ENCODE data around the gene RNF227. TPM values are rescaled to one million over a fixed set of nuclear protein-coding genes. Genes with fewer than 3 reads are reported as not detected.

The RNF227 gene
- 1.4 to 1.8 TPM (median 1.5 TPM) in 5 replicates for total RNA-seq (2022; extraction: Qiagen RNA extraction)

GRCh38 chr17:7915611-7916384 is at the start of gene RNF227:
Gene RNF227, minus strand, starts transcription at chr17:7916289. Its CDS starts 94 bp downstream, at chr17:7916195.

GRCh38 chr17:7931709-7932482 is 15.8 kb upstream of the RNF227 start, which contains the start of the genes CNTROB and TRAPPC1:
Gene CNTROB, plus strand, starts transcription at chr17:7932206. Its CDS starts 874 bp downstream, at chr17:7933080.
Gene TRAPPC1, minus strand, starts transcription at chr17:7931946. Its CDS starts 117 bp downstream, at chr17:7931829.

GRCh38 chr17:7929158-7930023 is 13.3 kb upstream of the RNF227 start, which contains the start of gene KCNAB3:
Gene KCNAB3, minus strand, starts transcription at chr17:7929856. Its CDS starts 421 bp downstream, at chr17:7929435.

GRCh38 chr17:7888184-7888920 is 27.7 kb downstream of the RNF227 start, which contains the start of gene CHD3:
Gene CHD3, plus strand, starts transcription at chr17:7888789. Its CDS starts 212 bp downstream, at chr17:7889001.

Other genes with a start within 250 kb of the RNF227 start
- 42.0 to 45.0 TPM (median 44.1 TPM) in 5 replicates for gene TP53, start 228.8 kb downstream of the RNF227 start, total RNA-seq (2022; extraction: Qiagen RNA extraction)
- 31.4 to 42.9 TPM (median 39.7 TPM) in 5 replicates for gene WRAP53, start 227.8 kb downstream of the RNF227 start, total RNA-seq (2022; extraction: Qiagen RNA extraction)
- gene EFNB3, start 211.1 kb downstream of the RNF227 start, total RNA-seq (2022; extraction: Qiagen RNA extraction), result 1.2 to 1.6 TPM (median 1.3 TPM) in 5 replicates
- 0.02 to 0.05 TPM (median 0.03 TPM) in 5 replicates for gene DNAH2, start 198.5 kb downstream of the RNF227 start, total RNA-seq (2022; extraction: Qiagen RNA extraction)
- 11.9 to 15.7 TPM (median 13.1 TPM) in 5 replicates for gene KDM6B, start 82.1 kb downstream of the RNF227 start, total RNA-seq (2022; extraction: Qiagen RNA extraction)
- 0.20 to 0.89 TPM (median 0.71 TPM) in 5 replicates for gene TMEM88, start 61.2 kb downstream of the RNF227 start, total RNA-seq (2022; extraction: Qiagen RNA extraction)
- gene NAA38, start 58.7 kb downstream of the RNF227 start, total RNA-seq (2022; extraction: Qiagen RNA extraction), result 161 to 242 TPM (median 226 TPM) in 5 replicates
- 17.9 to 20.5 TPM (median 18.6 TPM) in 5 replicates for gene CYB5D1, start 58.3 kb downstream of the RNF227 start, total RNA-seq (2022; extraction: Qiagen RNA extraction)
- gene CHD3, start 27.5 kb downstream of the RNF227 start, total RNA-seq (2022; extraction: Qiagen RNA extraction), result 54.9 to 60.9 TPM (median 60.5 TPM) in 5 replicates
- 1.3 to 3.3 TPM (median 2.2 TPM) in 5 replicates for gene KCNAB3, start 13.6 kb upstream of the RNF227 start, total RNA-seq (2022; extraction: Qiagen RNA extraction)
- 325 to 343 TPM (median 332 TPM) in 5 replicates for gene TRAPPC1, start 15.7 kb upstream of the RNF227 start, total RNA-seq (2022; extraction: Qiagen RNA extraction)
- gene CNTROB, start 15.9 kb upstream of the RNF227 start, total RNA-seq (2022; extraction: Qiagen RNA extraction), result 37.9 to 48.3 TPM (median 41.6 TPM) in 5 replicates
- 0.38 to 0.78 TPM (median 0.50 TPM) in 5 replicates for gene GUCY2D, start 86.3 kb upstream of the RNF227 start, total RNA-seq (2022; extraction: Qiagen RNA extraction)
- 0.42 to 0.60 TPM (median 0.51 TPM) in 5 replicates for gene ALOX15B, start 122.8 kb upstream of the RNF227 start, total RNA-seq (2022; extraction: Qiagen RNA extraction)
- gene ALOX12B, start 171.4 kb upstream of the RNF227 start, total RNA-seq (2022; extraction: Qiagen RNA extraction), result 1.1 to 1.5 TPM (median 1.4 TPM) in 5 replicates
- gene ALOXE3, start 202.2 kb upstream of the RNF227 start, total RNA-seq (2022; extraction: Qiagen RNA extraction), result 5.9 to 10.2 TPM (median 7.3 TPM) in 5 replicates
- 2.3 to 5.4 TPM (median 5.2 TPM) in 5 replicates for gene HES7, start 207.8 kb upstream of the RNF227 start, total RNA-seq (2022; extraction: Qiagen RNA extraction)
- gene PER1, start 236.1 kb upstream of the RNF227 start, total RNA-seq (2022; extraction: Qiagen RNA extraction), result 55.8 to 75.2 TPM (median 61.7 TPM) in 5 replicates
- 24.9 to 29.8 TPM (median 27.9 TPM) in 5 replicates for gene VAMP2, start 246.7 kb upstream of the RNF227 start, total RNA-seq (2022; extraction: Qiagen RNA extraction)